Eye (tissue), 1 donor: ENCODE data around the gene SFPQ.
"Not testable (repeated sequence)": the region's sequence is repeated elsewhere in the genome, so short reads cannot be mapped to it uniquely, and the experiment has no call there.

Source experiments
- DNase-seq: peaks from one replicate; pipeline ENCODE4 v3.0.0-alpha.2; 2015

SFPQ gene

GRCh38 chr1:35192853-35193664, at the start of gene SFPQ:
SFPQ (minus strand) TSS chr1:35193145; CDS start chr1:35193049, 96 bp downstream.
- DNase-seq: peak; percentile 100

- not testable (repeated sequence) for DNase-seq
Measured at GRCh38 chr1:35236772-35237171, 43.8 kb upstream of the SFPQ start.

GRCh38 chr1:35231287-35231686, 38.3 kb upstream of the SFPQ start:
- no peak for DNase-seq

GRCh38 chr1:35229587-35230360, 36.8 kb upstream of the SFPQ start:
- DNase-seq: no peak

- no peak for DNase-seq
Measured at GRCh38 chr1:35226546-35226945, 33.6 kb upstream of the SFPQ start.

- DNase-seq: no peak
Measured at GRCh38 chr1:35223084-35223630, 30.2 kb upstream of the SFPQ start.

- DNase-seq: peak; percentile 14
Measured at GRCh38 chr1:35222322-35223083, 29.6 kb upstream of the SFPQ start.

GRCh38 chr1:35220976-35221375, 28.0 kb upstream of the SFPQ start:
- no peak for DNase-seq

GRCh38 chr1:35215346-35215745, 22.4 kb upstream of the SFPQ start:
- no peak for DNase-seq

GRCh38 chr1:35211120-35211414, 18.1 kb upstream of the SFPQ start:
- no peak for DNase-seq

GRCh38 chr1:35210321-35211119, 17.6 kb upstream of the SFPQ start:
- DNase-seq: peak; percentile 77

- no peak for DNase-seq
Measured at GRCh38 chr1:35203295-35203694, 10.3 kb upstream of the SFPQ start.

- peak; percentile 94 for DNase-seq
Measured at GRCh38 chr1:35202048-35202719, 9.2 kb upstream of the SFPQ start.

GRCh38 chr1:35201631-35202030, 8.7 kb upstream of the SFPQ start:
- no peak for DNase-seq

GRCh38 chr1:35192056-35192852, 691 bp downstream of the SFPQ start:
- DNase-seq: peak; percentile 95

- DNase-seq: no peak
Measured at GRCh38 chr1:35191429-35192055, 1.4 kb downstream of the SFPQ start.

- DNase-seq: no peak
Measured at GRCh38 chr1:35190784-35191183, 2.2 kb downstream of the SFPQ start.

GRCh38 chr1:35188578-35189392, 4.2 kb downstream of the SFPQ start:
- no peak for DNase-seq

- DNase-seq: no peak
Measured at GRCh38 chr1:35187816-35188342, 5.1 kb downstream of the SFPQ start.
